ENCODE data around the gene RPS16.
A peak's percentile ranks its signal among the peaks of the same experiment; 100 is the strongest.

Gene RPS16

DNA sequence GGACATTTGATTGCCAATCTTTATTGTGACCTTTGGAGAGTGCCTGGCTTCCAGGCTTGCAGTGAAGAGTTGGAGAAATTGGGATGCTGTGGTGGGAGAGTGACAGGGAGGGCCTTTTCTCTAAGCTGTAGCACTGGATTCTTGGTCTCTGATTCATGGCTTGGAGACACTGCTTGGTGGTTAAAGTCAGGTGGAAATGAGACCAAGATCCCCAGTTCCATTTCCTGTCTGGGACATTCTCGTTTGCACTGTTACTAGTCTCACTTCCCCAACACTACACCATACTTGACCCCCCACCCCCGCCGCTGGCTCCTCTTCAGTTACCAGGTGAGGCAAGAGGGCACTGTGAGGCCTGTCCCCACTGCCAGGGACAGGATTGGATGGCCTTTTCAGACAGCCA, 12.5 kb upstream of the RPS16 start:
- no peak for DNase-seq (ENCODE audit: low spot score)
- TF ChIP-seq, protein P1, sequence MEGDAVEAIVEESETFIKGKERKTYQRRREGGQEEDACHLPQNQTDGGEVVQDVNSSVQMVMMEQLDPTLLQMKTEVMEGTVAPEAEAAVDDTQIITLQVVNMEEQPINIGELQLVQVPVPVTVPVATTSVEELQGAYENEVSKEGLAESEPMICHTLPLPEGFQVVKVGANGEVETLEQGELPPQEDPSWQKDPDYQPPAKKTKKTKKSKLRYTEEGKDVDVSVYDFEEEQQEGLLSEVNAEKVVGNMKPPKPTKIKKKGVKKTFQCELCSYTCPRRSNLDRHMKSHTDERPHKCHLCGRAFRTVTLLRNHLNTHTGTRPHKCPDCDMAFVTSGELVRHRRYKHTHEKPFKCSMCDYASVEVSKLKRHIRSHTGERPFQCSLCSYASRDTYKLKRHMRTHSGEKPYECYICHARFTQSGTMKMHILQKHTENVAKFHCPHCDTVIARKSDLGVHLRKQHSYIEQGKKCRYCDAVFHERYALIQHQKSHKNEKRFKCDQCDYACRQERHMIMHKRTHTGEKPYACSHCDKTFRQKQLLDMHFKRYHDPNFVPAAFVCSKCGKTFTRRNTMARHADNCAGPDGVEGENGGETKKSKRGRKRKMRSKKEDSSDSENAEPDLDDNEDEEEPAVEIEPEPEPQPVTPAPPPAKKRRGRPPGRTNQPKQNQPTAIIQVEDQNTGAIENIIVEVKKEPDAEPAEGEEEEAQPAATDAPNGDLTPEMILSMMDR (IDR thresholded peaks at IDR 0.05), result no peak
- Histone ChIP-seq H3K4me3 (no peak overlapping the region), H3K27ac (no peak overlapping the region)

DNA sequence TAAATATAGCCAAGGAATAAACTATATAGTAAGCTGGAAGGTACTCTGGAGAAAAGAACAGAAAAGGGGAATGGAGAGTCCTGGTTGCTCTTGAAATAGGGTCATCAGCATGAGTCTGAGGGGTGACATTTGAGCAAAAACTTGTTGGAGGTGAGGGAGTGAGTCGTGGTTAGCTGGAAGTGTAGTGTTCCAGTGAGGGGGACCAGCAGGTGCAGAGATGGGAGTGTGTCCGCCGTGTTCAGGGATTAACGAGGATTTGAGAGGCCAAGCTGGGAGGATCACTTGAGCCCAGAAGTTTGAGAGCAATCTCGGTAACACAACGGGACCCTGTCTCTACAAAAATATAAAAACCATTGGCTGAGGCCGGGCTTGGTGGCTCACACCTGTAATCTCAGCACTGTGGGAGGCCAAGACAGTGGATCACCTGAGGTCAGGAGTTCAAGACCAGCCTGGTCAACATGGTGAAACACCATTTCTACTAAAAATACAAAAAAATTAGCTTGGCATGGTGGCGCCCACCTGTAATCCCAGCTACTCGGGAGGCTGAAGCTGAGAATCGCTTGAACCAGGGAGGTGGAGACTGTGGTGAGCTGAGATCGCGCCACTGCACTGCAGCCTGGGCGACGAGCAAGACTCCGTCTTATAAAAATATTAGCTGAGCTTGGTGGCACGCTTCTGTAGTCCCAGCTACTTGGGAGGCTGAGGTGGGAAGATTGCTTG, 10.8 kb upstream of the RPS16 start:
- H3K4me3 ChIP-seq, result peak overlapping the region; percentile 73
- TF ChIP-seq, protein P1 (IDR thresholded peaks at IDR 0.05), result no peak
- peak overlapping the region in 1 of 2 donors; percentile 98 for H3K27ac ChIP-seq
- no peak for DNase-seq (ENCODE audit: low spot score)

DNA sequence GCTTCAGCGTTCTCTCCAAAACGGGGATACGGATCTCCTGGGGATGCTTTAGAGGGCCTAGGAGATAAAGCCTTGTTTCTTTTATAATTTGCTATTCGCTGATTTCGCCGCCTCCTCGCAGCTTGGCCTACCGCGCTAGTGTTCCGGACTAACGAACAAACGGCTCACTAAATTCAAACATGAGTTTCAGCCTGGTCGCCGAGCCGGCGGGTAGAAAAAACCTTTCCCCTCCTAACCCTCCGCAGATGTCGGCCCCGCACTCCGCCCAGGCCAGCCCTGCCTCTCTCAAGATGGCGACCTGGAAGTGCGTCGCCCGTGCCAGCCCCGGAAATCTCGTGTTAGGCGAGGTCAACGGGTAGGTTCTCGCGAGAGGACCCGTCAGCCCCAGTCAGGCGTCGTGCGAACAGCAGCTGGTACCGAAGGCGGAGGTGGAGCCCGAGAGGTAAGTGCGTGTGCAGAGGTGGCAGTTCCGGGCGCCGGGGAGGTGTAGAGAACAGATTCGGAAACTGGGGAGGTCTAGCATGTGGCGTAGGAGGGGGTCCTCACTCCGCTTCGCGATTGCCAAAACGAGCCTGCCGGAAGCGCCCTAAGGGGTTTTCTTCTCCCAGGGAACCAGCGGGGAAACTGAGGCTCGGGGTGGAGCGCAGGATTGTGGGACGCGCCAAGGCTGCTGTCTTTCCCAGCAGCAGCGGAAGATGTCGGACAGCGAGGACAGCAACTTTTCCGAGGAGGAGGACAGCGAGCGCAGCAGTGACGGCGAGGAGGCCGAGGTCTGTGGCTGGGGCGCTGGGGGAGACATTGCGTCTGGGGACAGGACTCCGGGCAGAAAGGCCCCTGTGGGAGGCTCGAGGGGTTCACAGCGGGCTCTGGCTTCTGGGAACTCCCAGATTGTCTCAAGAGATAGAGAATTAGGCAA, 9.7 kb upstream of the RPS16 start, which contains the start of gene SUPT5H:
TSS of gene SUPT5H (plus strand) at position 387 of the 916 bp plus-strand sequence. CDS start at position 696, 309 bp downstream.
- H3K4me3 ChIP-seq, result peak within 1 kb of the TSS; percentile 73
- TF ChIP-seq, protein P1 (IDR thresholded peaks at IDR 0.05), result no peak
- DNase-seq (ENCODE audit: low spot score), result peak; percentile 98
- H3K27ac ChIP-seq, result peak within 1 kb of the TSS; percentile 93 to 98

DNA sequence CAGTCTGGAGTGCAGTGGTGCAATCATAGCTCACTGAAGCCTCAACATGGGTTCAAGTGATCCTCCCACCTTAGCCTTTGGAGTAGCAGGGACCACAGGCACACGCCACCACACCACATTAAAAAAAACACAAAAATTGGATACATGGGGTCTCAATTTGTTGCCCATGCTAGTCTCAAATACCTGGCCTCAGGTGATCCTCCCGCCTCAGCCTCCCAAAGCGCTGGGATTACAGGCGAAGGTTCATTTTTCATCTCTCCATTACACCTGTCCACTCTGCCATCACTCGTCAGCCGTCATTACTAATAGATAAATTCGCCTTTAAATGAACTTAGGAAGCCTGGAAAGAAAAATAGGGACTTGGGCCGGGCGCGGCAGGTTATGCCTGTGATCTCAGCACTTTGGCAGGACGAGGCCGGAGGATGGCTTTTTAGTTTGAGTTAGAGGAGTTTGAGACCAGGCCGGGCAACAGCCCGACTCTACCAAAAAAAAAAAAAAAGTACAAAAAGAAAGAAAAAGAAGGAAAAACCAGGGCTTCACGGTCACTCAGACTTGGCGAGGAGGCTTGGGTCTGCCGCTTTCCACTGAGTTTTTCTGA, 8.9 kb upstream of the RPS16 start:
- TF ChIP-seq, protein P1 (IDR thresholded peaks at IDR 0.05), result no peak
- peak overlapping the region; percentile 93 to 98 for H3K27ac ChIP-seq
- DNase-seq (ENCODE audit: low spot score), result no peak
- H3K4me3 ChIP-seq, result peak overlapping the region; percentile 73

DNA sequence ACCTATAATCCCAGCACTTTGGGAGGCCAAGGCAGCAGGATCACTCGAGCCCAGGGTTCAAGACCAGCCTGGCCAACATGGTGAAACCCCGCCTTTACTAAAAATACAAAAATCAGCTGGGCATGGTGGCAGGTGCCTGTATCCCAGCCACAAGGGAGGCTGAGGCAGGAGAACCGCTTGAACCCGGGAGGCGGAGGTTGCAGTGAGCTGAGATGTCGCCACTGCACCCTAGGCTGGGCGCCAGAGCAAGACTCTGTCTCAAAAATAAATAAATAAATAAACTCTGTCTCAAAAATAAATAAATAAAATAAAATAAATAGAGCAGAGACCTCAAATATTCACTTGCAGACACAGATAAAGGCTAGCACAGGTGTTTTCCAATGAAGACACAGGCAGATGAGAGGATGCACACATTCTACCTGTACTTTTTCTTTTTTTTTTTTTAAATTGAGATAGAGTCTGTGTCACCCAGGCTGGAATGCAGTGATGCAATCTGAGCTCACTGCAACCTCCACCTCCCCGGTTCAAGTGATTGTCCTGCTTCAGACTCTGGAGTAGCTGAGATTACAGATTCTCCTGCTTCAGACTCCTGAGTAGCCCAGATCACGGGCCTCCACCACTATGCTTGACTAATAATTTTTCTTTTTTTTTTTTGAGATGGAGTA, 2.7 kb upstream of the RPS16 start:
- TF ChIP-seq, protein P1 (IDR thresholded peaks at IDR 0.05), result no peak
- Histone ChIP-seq H3K27ac (no peak overlapping the region), H3K4me3 (no peak overlapping the region)
- DNase-seq (ENCODE audit: low spot score), result no peak

DNA sequence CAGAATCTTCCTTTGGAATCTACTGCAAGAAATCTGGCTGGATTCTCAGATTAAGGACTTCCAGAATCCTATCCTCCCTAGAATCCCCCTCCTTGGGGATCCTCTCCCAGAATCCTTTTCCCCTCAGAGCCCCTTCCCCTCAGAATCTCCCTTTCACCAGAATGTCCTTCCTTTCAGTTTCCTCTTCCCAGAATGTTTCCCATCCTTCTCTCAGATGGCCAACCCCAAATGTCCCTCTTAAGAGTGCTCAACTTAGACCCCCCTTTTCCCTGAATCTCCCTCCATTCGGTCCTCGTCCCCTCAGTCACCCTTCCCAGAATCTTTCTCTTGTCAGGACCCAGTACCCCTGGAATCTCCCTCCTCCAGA, 584 bp upstream of the RPS16 start:
- no peak for DNase-seq (ENCODE audit: low spot score)
- TF ChIP-seq, protein P1 (IDR thresholded peaks at IDR 0.05), result no peak
- peak overlapping the region; percentile 97 for H3K4me3 ChIP-seq
- H3K27ac ChIP-seq, result peak overlapping the region; percentile 70 to 87
